HK-2 (cell line): ENCODE data around the gene SLC22A23.

Source experiments
- DNase-seq: peaks from one replicate; pipeline ENCODE4 v3.0.0-alpha.2; 2018; ENCODE audit not compliant: unreplicated experiment

The SLC22A23 gene

GRCh38 chr6:3353213-3353903 is 103.5 kb downstream of the SLC22A23 start:
- DNase-seq, result no peak

GRCh38 chr6:3352678-3353077 is 104.2 kb downstream of the SLC22A23 start:
- DNase-seq, result no peak

GRCh38 chr6:3351829-3352524 is 104.9 kb downstream of the SLC22A23 start:
- no peak for DNase-seq

- DNase-seq, result no peak
These were observed 105.7 kb downstream of the SLC22A23 start for GRCh38 chr6:3351105-3351676.

- no peak for DNase-seq
These were observed 106.5 kb downstream of the SLC22A23 start for GRCh38 chr6:3350252-3350796.

- DNase-seq, result no peak
These were observed 107.2 kb downstream of the SLC22A23 start for GRCh38 chr6:3349388-3350251.

GRCh38 chr6:3348821-3349220 is 108.0 kb downstream of the SLC22A23 start:
- no peak for DNase-seq

GRCh38 chr6:3347826-3348225 is 109.0 kb downstream of the SLC22A23 start:
- no peak for DNase-seq

- no peak for DNase-seq
These were observed 109.6 kb downstream of the SLC22A23 start for GRCh38 chr6:3347247-3347646.

- DNase-seq, result no peak
These were observed 110.4 kb downstream of the SLC22A23 start for GRCh38 chr6:3346476-3346875.

- DNase-seq, result no peak
These were observed 111.0 kb downstream of the SLC22A23 start for GRCh38 chr6:3345836-3346235.

GRCh38 chr6:3343089-3343883 is 113.6 kb downstream of the SLC22A23 start:
- DNase-seq, result no peak

- no peak for DNase-seq
These were observed 115.4 kb downstream of the SLC22A23 start for GRCh38 chr6:3341467-3341866.

GRCh38 chr6:3340894-3341293 is 116.0 kb downstream of the SLC22A23 start:
- no peak for DNase-seq

- no peak for DNase-seq
These were observed 116.5 kb downstream of the SLC22A23 start for GRCh38 chr6:3340358-3340802.

- no peak for DNase-seq
These were observed 117.0 kb downstream of the SLC22A23 start for GRCh38 chr6:3339811-3340210.

GRCh38 chr6:3337521-3338350 is 119.1 kb downstream of the SLC22A23 start:
- DNase-seq, result no peak

GRCh38 chr6:3336859-3337515 is 119.9 kb downstream of the SLC22A23 start:
- no peak for DNase-seq

- DNase-seq, result no peak
These were observed 120.6 kb downstream of the SLC22A23 start for GRCh38 chr6:3336066-3336786.
